Endothelial cell of umbilical vein (primary cell): ENCODE data around the gene GPRIN1. TPM values are rescaled to one million over a fixed set of nuclear protein-coding genes. Genes with fewer than 3 reads are reported as not detected.
"Not testable (repeated sequence)": the region's sequence is repeated elsewhere in the genome, so short reads cannot be mapped to it uniquely, and the experiment has no call there.

ENCODE experiments used
- BruUV-seq: library from RNA; stranded (reverse); fragments of 400-500 nt; replicated peaks from 2 replicates; lab custom pipeline; 2021; lab: Mats Ljungman, UMichigan
- CTCF ChIA-PET: fragments of 300-600, 350-600 bp; sonication (Branson Sonifier 250); formaldehyde crosslinking; loops from one replicate; lab custom pipeline; 2021; ENCODE audit warnings: antibody characterized with exemption, inconsistent platforms; lab: Charles Lee
- POLR2A ChIA-PET: fragments of 300-600, 350-600 bp; sonication (Branson Sonifier 250); formaldehyde crosslinking; loops from one replicate; lab custom pipeline; 2021; ENCODE audit warnings: antibody characterized with exemption, inconsistent platforms; lab: Charles Lee
- DNase-seq: peaks from one replicate; pipeline ENCODE4 v3.0.0-alpha.2; 2011; ENCODE audit warnings: low read depth, low spot score
- FAIRE-seq: peaks from 2 replicates; lab custom pipeline; 2011; peaks lifted over from hg19 to GRCh38; lab: Jason Lieb, UNC
- H2AFZ ChIP-seq: 2 replicates; pipeline ENCODE4 v1.6.0; 2012; ENCODE audit warnings: low read depth, low read length, control low read depth, inconsistent platforms
- H3K27ac ChIP-seq: 2 replicates; pipeline ENCODE4 v1.5.1; 2011; ENCODE audit warnings: low read depth, mild to moderate bottlenecking, control low read depth, low read length, moderate library complexity; ENCODE audit not compliant: insufficient read depth
- H3K27me3 ChIP-seq, 2 experiments: 2 replicates each; pipeline versions ENCODE4 v1.6.0 to v1.6.1; 2011; ENCODE audit warnings: low read length in 2 of 2, mixed read lengths in 1 of 2; ENCODE audit not compliant: control insufficient read depth in 2 of 2, insufficient read depth in 2 of 2
- H3K36me3 ChIP-seq, 2 experiments: 2 replicates in 1 of 2; 3 replicates in 1 of 2; pipeline ENCODE4 v1.5.1; 2011; ENCODE audit warnings: low read length in 2 of 2, mild to moderate bottlenecking in 1 of 2, moderate library complexity in 1 of 2; ENCODE audit not compliant: control insufficient read depth in 2 of 2, insufficient read depth in 2 of 2; ENCODE audit errors: extremely low read depth in 1 of 2
- H3K4me1 ChIP-seq: 3 replicates; pipeline ENCODE4 v1.5.1; 2011; ENCODE audit warnings: mild to moderate bottlenecking, low read length; ENCODE audit not compliant: control insufficient read depth, insufficient read depth; ENCODE audit errors: extremely low read depth
- H3K4me2 ChIP-seq: 2 replicates; pipeline ENCODE4 v1.6.1; 2011; ENCODE audit warnings: low read length, control low read depth, mixed read lengths; ENCODE audit not compliant: insufficient read depth
- H3K4me3 ChIP-seq, 3 experiments: fragments of 200-600 bp in 1 of 3; sonication (generic), shearing (Covaris generic) in 1 of 3; replicated peaks in 1 of 3; 2 replicates each; pipeline ENCODE4 v1.5.1; 2011 to 2016; ENCODE audit warnings: control low read depth in 3 of 3, low read length in 3 of 3, mild to moderate bottlenecking in 2 of 3, inconsistent platforms in 1 of 3, low read depth in 1 of 3, moderate library complexity in 1 of 3; ENCODE audit not compliant: insufficient read depth in 1 of 3
- H3K79me2 ChIP-seq: 2 replicates; pipeline ENCODE4 v1.6.0; 2012; ENCODE audit warnings: low read length, inconsistent platforms; ENCODE audit not compliant: control insufficient read depth, insufficient read depth
- H3K9ac ChIP-seq: replicated peaks from 2 replicates; pipeline ENCODE3; 2011; ENCODE audit warnings: low read length, control low read depth; ENCODE audit not compliant: insufficient read depth; ENCODE audit errors: extremely low read depth
- H3K9me1 ChIP-seq: replicated peaks from 3 replicates; pipeline ENCODE4 v1.6.0; 2011; ENCODE audit warnings: mild to moderate bottlenecking, low read length; ENCODE audit not compliant: control insufficient read depth, insufficient read depth; ENCODE audit errors: extremely low read depth
- H3K9me3 ChIP-seq: replicated peaks from 2 replicates; pipeline ENCODE4 v1.5.1; 2012; ENCODE audit warnings: low read length, inconsistent platforms; ENCODE audit not compliant: control insufficient read depth, insufficient read depth
- H4K20me1 ChIP-seq: replicated peaks from 2 replicates; pipeline ENCODE3; 2011; ENCODE audit warnings: mild to moderate bottlenecking, low read length; ENCODE audit not compliant: control insufficient read depth, insufficient read depth; ENCODE audit errors: extremely low read depth
- EZH2 ChIP-seq: IDR thresholded peaks from 2 replicates; pipeline ENCODE4 v1.6.1; 2012; ENCODE audit warnings: borderline replicate concordance, low read depth, mild to moderate bottlenecking, moderate library complexity, low read length, inconsistent platforms; ENCODE audit not compliant: severe bottlenecking
- FOS ChIP-seq: IDR thresholded peaks from 2 replicates; pipeline ENCODE4 v1.6.1; 2011; ENCODE audit warnings: mild to moderate bottlenecking, low read length, moderate library complexity, borderline replicate concordance; ENCODE audit not compliant: insufficient read depth
- GATA2 ChIP-seq: IDR thresholded peaks from 2 replicates; pipeline ENCODE4 v1.7.0; 2011; ENCODE audit warnings: low read depth, mild to moderate bottlenecking, moderate library complexity, mixed read lengths, low read length; ENCODE audit not compliant: insufficient read length, insufficient read depth
- MYC ChIP-seq: IDR thresholded peaks from one replicate; pipeline ENCODE4 v1.6.1; 2011; ENCODE audit warnings: mild to moderate bottlenecking, low read depth, low read length
- POLR2A ChIP-seq: IDR thresholded peaks from 2 replicates; pipeline ENCODE4 v1.6.1; 2012; ENCODE audit warnings: low read depth, mild to moderate bottlenecking, control low read depth, low read length
- POLR2AphosphoS5 ChIP-seq: IDR thresholded peaks from 2 replicates; pipeline ENCODE4 v1.6.1; 2012; ENCODE audit warnings: low read depth, mild to moderate bottlenecking, control low read depth, low read length, moderate library complexity; ENCODE audit not compliant: insufficient read depth
- dilution Hi-C: fragments of 300-500 bp; cut with MboI; formaldehyde crosslinking; loops from one replicate; pipeline ENCODE4 v1.15.0; 2019; ENCODE audit warnings: low sequenced_read_pairs; ENCODE audit not compliant: extremely low pct_ligation_motif_present
- intact Hi-C: fragments of 100-400 bp; cut with micrococcal nuclease; formaldehyde crosslinking; loops from one replicate; pipeline ENCODE4 v1.10.0; 2022
- polyA plus RNA-seq, 4 experiments: library from polyadenylated mRNA; depleted of rRNA in 3 of 4; stranded (reverse) in 3 of 4; unstranded in 1 of 4; fragments of >200 nt; gene quantifications; 2 replicates each; pipeline versions ENCODE4 v1.2.1 to v1.2.3, GENCODE V29; 2011 to 2012; ENCODE audit warnings: missing spikeins in 1 of 4
- total RNA-seq: library from RNA; stranded (reverse); gene quantifications from 2 replicates; pipeline ENCODE4 v1.2.3, GENCODE V29; 2021
- TF ChIP-seq, protein P1 (sequence below), 2 donors: IDR thresholded peaks; 1 replicate in 1 of 2; 2 replicates in 1 of 2; pipeline ENCODE4 v1.5.1; 2011; ENCODE audit warnings: low read length in 2 of 2, mild to moderate bottlenecking in 2 of 2, moderate library complexity in 2 of 2, control low read depth in 1 of 2, inconsistent platforms in 1 of 2, low read depth in 1 of 2; ENCODE audit not compliant: insufficient read depth in 1 of 2; ENCODE audit errors: extremely low read depth in 1 of 2
- TF ChIP-seq, protein P2 (sequence below): IDR thresholded peaks from 2 replicates; pipeline ENCODE4 v1.6.1; 2011; ENCODE audit not compliant: insufficient read depth, insufficient read length

Gene GPRIN1
- total and polyA plus RNA-seq, 2 donors (not counting 3 experiments of a cell fraction or from before 2014, with no cell fraction given): 2.4 to 10.4 TPM

DNA sequence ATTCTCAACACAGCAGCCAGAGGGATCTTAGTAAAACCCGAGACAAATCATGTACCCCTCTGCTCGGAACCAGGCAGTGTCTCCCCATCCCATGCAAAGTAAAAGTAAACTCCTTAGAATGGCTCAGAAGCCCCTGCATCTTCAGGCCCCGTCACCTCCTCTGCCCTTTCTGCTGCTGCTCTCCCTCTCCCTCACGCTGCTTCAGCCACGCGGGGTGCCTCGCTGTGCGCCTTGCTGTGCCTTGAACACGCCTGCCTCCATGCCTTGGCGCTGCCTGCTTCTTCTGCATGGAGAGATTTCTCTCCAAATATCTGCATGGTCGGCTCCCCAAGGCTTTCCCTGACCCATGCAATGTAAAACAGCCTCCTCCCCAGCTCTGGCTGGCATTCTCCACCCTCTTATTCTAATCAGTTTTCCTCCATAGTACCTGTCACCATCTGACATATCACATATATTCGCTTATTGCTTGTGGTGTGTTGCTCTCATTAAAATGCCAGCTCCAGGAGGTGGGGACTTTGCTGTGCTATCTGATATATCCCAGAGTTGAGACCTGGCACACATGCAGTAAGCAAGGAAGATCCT is 8.0 kb downstream of the GPRIN1 start:
- TF ChIP-seq, protein P1, sequence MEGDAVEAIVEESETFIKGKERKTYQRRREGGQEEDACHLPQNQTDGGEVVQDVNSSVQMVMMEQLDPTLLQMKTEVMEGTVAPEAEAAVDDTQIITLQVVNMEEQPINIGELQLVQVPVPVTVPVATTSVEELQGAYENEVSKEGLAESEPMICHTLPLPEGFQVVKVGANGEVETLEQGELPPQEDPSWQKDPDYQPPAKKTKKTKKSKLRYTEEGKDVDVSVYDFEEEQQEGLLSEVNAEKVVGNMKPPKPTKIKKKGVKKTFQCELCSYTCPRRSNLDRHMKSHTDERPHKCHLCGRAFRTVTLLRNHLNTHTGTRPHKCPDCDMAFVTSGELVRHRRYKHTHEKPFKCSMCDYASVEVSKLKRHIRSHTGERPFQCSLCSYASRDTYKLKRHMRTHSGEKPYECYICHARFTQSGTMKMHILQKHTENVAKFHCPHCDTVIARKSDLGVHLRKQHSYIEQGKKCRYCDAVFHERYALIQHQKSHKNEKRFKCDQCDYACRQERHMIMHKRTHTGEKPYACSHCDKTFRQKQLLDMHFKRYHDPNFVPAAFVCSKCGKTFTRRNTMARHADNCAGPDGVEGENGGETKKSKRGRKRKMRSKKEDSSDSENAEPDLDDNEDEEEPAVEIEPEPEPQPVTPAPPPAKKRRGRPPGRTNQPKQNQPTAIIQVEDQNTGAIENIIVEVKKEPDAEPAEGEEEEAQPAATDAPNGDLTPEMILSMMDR (IDR thresholded peaks at IDR 0.05; ENCODE audit: extremely low read depth in 1 of 2, insufficient read depth in 1 of 2, low read depth in 1 of 2, low read length in 2 of 2): no peak
- TF ChIP-seq POLR2AphosphoS5 (no peak), FOS (no peak), EZH2 (no peak), MYC (no peak), GATA2 (no peak), POLR2A (no peak)
- TF ChIP-seq, protein P2, sequence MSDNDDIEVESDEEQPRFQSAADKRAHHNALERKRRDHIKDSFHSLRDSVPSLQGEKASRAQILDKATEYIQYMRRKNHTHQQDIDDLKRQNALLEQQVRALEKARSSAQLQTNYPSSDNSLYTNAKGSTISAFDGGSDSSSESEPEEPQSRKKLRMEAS: no peak
- POLR2A ChIA-PET: no interaction called here
- no peak for DNase-seq

DNA sequence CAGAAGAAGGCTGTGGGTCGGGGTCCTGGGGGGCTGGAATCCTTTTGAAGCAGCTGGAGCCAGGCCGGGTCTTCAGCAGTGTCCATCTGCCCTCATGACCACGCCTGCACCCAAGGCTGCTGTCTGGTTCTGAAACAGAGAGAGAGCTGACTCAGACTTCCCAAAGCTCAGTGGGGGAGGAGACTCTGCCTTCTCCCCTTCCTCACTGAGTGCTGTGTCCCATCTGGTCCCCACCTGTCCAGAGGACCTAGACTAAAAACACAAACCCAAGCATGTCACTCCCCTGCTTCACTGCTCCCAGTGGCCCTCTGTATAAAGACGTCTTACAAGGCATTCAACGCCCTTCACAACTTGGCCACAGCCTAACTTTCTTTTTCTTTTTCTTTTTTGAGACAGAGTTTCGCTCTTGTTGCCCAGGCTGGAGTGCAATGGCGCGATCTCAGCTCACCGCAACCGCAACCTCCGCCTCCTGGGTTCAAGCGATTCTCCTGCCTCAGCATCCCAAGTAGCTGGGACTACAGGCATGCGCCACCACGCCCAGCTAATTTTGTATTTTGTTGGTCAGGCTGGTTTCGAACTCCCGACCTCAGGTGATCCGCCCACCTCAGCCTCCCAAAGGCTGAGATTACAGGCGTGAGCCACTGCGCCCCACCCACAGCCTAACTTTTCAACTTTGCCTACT is 10.1 kb downstream of the GPRIN1 start:
- BruUV-seq, H3K4me2 ChIP-seq, H3K9ac ChIP-seq, H3K79me2 ChIP-seq, H3K4me3 ChIP-seq, H4K20me1 ChIP-seq, intact Hi-C loops, H3K27me3 ChIP-seq, POLR2A ChIA-PET, FAIRE-seq, H3K9me1 ChIP-seq, H3K36me3 ChIP-seq, H3K27ac ChIP-seq, DNase-seq, dilution Hi-C loops, H2AFZ ChIP-seq, H3K4me1 ChIP-seq, H3K9me3 ChIP-seq: not testable (repeated sequence)
- CTCF ChIA-PET: interaction anchor here (1.0 kb wide), 1 partner anchor 9 kb away, joined by 4 read pairs; no protein-coding TSS in a partner anchor

More for the DNA sequence above, 8.0 kb downstream of the GPRIN1 start:
- no peak overlapping the region for H3K4me3 ChIP-seq
- H3K27ac ChIP-seq: no peak overlapping the region
- H3K79me2 ChIP-seq: no peaks in the 10 kb centered on the region
- H4K20me1 ChIP-seq: no peaks in the 10 kb centered on the region
- H2AFZ ChIP-seq: no peak overlapping the region
- no peak for FAIRE-seq
- no peaks in the 10 kb centered on the region for H3K36me3 ChIP-seq
- dilution Hi-C loops: no loop called here
- no TSS peak for BruUV-seq
- no peak overlapping the region for H3K4me2 ChIP-seq
- no peaks in the 10 kb centered on the region for H3K9me1 ChIP-seq
- H3K4me1 ChIP-seq: no peaks in the 10 kb centered on the region
- CTCF ChIA-PET: interaction anchor here (1.4 to 1.5 kb wide), 2 partner anchors 29 to 872 kb away, joined by 4 read pairs; partner anchors contain the start of genes EIF4E1B and SNCB
- no peaks in the 10 kb centered on the region for H3K27me3 ChIP-seq
- H3K9ac ChIP-seq: no peak overlapping the region
- no peaks in the 10 kb centered on the region for H3K9me3 ChIP-seq
- intact Hi-C loops: no loop called here
